Tongue (tissue), 2 donors: ENCODE data around the gene ALDH1A2. TPM values are rescaled to one million over a fixed set of nuclear protein-coding genes. Genes with fewer than 3 reads are reported as not detected.

Source experiments
- DNase-seq: peaks from one replicate; pipeline ENCODE4 v3.0.0-alpha.2; 2015
- total RNA-seq: library from RNA; depleted of rRNA; stranded (reverse); fragments of >200 nt; gene quantifications from one replicate; pipeline ENCODE4 v1.2.3, GENCODE V29; 2014

Gene ALDH1A2
- total RNA-seq, 1 donor from 2014 or later, result 1.6 TPM

- DNase-seq, result peak; percentile 16
Measured at GRCh38 chr15:57994221-57995049, 71.1 kb downstream of the ALDH1A2 start.

GRCh38 chr15:57993409-57994145, 71.9 kb downstream of the ALDH1A2 start:
- DNase-seq, result no peak

DNA sequence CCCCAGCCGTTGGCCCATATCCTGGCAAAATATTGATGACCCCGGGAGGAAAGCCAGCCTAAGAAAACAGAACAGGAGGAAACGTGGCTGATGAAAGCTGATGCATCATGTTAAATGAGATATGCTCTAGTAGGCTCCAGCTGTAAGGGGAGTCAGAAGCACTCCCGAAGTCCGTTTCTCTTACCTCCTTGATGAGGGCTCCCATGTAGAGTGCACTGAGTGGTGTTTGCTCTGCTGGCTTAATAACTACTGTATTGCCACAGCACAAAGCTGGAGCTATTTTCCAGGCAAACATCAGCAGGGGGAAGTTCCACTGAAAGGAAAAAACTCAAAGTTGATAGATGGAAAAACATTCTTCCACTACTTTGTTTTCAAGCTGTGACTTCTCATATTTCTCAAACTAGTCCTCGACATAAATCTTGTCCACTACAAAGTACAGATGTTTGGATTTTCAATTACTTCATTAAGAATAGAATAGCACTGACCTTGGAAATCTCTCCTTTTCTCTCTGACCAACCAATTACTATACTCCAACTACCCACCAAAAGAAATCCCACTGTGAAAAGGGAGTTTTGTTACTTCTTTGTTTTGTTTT, 72.7 kb downstream of the ALDH1A2 start:
- no peak for DNase-seq

DNA sequence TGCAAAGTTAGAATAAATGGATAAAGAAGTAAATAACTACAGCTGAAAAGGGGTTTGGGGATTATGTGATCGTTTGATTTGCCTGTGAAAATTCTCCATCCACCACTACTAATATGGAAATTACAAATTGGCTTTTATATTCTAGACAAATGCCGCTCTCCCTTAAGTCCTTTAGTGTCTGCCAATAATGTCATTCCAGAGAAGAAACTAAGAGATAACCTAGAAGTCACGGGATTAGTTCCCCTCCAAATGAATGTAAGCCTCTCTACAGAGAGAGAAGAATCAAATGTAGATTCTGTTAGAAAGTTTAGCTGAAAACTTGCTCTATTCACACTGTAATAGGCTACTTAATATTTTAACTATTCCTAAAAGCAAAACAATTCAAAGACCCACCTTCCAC, 92.0 kb downstream of the ALDH1A2 start:
- DNase-seq, result no peak

GRCh38 chr15:57972864-57973263, 92.6 kb downstream of the ALDH1A2 start:
- no peak for DNase-seq

DNA sequence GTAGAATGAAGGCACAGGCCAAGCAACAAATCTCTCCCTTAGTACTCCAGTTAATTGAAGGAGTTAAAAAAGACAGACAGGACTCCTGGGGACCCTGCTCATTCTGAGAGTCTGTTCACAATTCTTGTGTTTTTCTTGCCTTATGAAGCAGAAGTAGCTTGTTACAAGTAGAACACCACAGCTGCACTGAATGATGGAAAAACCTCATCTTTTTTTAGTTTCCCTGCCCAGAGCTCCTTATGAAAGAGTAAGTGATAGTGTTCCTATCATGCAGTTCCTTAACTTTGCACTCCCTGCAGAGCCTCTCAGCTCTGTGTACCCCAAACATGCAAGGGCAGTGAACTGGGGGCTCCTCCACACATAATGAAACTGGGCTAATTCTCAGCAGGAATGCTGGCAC, 95.5 kb downstream of the ALDH1A2 start:
- DNase-seq, result no peak

DNA sequence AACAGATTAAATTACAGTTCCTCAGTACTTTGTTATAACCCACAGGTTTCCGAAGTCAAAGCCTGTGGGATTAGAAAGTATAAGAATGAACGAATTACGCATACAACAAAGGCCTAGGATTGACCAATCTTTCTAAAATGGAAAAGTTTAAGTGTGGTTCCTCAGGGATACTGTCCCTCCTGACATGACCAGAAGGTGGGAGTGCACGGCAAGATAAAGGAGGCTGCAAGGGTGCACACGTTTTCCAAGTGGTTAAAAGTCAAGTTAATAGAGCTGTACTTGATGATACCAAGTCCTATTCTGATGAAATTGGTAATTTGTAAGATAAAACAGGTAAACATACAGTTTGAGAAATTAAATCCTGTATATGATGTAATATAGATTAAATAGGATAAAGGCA, 96.2 kb downstream of the ALDH1A2 start:
- no peak for DNase-seq

GRCh38 chr15:57962887-57963286, 102.6 kb downstream of the ALDH1A2 start:
- DNase-seq, result no peak

DNA sequence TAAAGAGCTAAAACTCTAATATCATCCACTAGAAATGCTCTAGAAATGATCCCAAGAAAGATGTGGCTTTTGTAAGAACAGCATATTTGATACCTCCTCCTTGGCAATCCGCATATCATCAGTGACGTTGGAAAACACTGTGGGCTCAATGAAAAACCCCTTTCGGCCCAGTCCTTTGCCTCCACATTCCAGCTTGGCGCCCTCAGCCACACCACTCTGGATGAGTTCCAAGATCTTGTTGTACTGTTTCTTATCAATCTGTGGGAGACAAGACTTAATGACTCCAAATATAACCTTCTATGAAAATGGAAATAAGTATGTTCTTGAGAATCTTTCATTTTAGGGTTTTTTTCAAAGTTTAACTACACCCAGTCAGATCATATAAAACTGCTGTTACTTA, 103.6 kb downstream of the ALDH1A2 start:
- DNase-seq, result no peak

GRCh38 chr15:57957113-57957512, 108.4 kb downstream of the ALDH1A2 start:
- DNase-seq, result no peak

DNA sequence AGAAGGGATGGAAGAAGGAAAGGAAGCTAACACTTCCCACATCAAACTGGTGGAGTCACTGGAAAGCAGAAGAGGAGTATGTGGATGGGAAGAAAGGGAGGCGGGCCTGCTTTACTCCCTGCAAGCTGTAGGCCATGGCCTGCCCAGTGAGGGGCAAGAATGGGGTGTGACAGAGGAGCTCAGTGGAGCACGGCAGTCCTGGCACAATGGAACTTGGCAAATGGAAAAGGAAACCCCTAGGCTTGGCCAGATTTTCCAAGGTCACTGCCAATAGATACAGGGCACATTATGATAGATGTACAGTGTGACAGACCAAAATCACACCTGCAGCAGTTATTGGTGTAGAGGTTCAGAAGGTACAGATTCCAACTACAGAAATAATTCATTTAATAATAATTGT, 111.6 kb downstream of the ALDH1A2 start:
- no peak for DNase-seq

DNA sequence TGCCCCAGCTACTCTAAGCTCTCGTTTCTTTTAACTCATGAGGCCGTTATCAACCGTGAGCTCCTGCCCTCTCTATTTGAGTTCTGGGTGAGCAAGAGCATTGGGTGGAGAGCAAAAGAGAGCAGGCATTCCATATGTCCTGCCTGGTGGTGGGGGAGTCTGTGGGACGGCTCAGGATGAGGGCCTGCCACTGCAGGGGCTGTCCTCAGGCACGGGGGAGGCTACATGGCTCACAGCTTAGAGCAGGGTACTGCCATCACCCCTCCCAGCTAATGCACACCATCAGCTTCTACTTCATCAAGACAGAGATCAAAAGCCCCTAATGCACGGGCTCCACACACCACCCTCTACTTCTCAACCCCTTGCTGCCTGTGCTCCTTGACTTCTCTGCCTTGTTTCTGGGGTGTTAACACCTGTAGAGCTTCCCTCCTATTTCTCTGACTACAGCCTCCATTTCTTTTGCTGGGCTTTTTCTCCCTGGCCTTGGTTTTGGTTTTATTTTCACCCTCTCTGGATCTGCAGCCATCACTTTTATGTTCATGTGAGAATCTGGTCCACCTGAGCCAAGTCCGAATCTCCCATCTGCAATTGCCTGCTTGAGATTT, 114.1 kb downstream of the ALDH1A2 start:
- DNase-seq, result no peak

DNA sequence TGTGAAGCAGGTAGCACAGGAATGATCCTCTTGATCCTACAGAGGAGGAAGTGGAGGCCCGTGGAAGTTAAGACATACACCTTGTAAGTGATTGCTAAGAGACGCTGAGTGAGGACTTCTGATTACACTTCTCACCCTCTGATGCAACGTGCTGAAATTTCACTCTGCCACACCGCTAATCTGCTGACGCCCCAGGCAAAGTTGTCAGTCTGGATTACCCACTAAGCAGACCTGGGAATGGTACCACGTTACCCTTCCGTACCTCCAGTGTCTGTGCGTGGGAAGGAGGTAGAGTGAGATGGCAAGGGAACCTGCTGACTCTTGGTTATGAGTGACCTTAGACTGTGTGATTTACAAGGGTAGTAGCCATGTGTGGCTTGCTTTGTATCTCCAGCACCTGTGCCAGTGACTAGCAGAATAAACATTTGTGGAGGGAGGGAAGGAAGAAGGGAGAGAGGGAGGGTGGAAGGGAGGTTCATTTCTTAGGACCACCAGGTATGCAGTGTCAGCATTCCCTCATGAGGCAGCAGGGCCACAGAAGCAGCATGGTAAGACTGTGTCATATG, 115.0 kb downstream of the ALDH1A2 start:
- DNase-seq, result no peak

- no peak for DNase-seq
Measured at GRCh38 chr15:57949374-57949943, 116.1 kb downstream of the ALDH1A2 start.

DNA sequence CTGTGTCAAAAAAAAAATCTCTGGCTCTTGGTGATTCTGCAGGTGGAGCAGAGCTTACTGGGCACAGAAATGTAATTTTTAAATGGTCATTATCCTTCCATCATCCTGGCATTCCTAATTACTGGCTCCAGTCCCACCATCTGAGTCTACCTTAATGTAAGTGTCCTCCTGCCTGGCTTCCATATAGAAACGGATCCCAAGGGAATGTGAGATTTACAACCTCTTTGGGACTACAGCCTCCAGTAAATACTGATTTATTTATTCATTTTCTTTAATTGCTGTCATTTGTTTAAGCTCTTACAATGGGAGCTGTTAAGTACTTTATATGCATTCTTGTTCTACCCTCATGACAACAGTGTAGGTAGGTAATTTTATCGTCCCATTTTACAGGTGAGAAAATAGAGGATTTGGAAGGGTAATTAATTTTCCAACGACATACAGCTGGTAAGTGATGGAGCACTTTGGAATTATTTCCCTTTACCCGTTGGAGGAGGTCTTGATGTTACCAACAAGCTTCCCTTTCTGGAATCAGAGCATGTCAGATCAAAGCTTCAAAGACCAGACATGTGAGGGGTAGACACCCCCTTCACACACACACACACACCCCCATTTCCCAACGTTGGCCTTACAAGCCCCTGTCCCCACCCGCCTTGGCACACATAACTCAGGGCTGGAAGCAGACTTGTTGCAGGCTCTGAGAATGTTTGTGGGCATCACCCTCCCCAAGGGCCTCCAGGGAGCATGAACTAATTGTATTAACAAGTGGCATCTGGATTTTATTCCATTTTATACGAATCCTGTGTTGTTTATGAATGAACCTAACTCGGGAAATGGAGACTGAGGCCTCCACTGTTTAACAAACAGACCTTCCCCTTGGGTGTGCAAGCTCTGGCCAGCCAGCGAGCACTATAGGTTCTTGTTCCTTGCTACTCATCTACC, 116.9 kb downstream of the ALDH1A2 start:
- no peak for DNase-seq

DNA sequence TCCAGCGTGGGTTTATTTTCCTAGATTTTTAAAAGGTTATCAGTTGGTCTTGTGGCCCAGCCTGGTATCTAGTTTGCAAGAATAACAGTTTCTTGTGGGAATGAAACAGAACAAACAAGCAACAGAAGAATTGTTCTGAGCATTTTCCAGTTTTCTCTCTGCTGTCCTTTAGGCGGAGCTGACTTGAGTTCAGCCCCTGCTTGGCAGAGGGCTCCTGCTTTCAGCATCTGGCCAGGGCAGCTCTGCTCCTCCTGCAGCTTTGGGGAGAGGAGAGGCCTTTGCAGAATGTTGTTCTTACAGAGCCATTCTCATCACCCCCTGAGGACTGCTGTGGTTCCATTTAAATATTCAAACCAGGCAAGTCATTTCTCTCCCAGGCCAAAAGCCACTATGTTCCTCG, 117.7 kb downstream of the ALDH1A2 start:
- peak; percentile 40 for DNase-seq

DNA sequence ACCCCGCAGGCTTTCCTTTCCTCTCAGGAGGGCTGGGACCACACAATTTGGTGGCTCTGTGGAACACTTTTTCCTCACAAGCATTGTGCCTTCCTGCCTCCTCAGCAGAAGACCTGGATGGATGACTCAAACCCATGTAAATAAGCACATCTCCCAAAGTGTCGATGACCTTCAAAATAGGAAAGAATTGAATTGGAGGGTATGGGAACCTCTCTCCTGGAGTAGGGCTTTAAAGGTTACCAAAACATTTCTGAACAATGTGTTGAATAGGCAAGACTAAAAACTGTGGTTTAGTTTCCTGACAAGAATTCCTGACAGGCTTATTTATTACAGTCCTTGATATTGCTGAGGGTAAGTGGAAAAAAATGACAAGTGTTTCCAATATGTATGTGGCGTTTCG, 118.2 kb downstream of the ALDH1A2 start:
- no peak for DNase-seq

- no peak for DNase-seq
Measured at GRCh38 chr15:57946491-57947048, 118.9 kb downstream of the ALDH1A2 start.

- DNase-seq, result no peak
Measured at GRCh38 chr15:57945616-57946015, 119.9 kb downstream of the ALDH1A2 start.

- no peak for DNase-seq
Measured at GRCh38 chr15:57943754-57944420, 121.6 kb downstream of the ALDH1A2 start.
